ENCODE data around the gene IPO11.
"Not testable (repeated sequence)": the region's sequence is repeated elsewhere in the genome, so short reads cannot be mapped to it uniquely, and the experiment has no call there.

The IPO11 gene

GRCh38 chr5:62550103-62550502, 137.5 kb downstream of the IPO11 start:
- in situ Hi-C loops (cut with HindIII; ENCODE audit: low pct_ligation_motif_present, low pct_unique_long_range_greater_than_20kb, low sequenced_read_pairs): no loop called here
- DNase-seq: no peak

GRCh38 chr5:62555930-62556329, 143.4 kb downstream of the IPO11 start:
- in situ Hi-C loops (cut with HindIII; ENCODE audit: low pct_ligation_motif_present, low pct_unique_long_range_greater_than_20kb, low sequenced_read_pairs): no loop called here
- DNase-seq: no peak

GRCh38 chr5:62558941-62559340, 146.4 kb downstream of the IPO11 start:
- no peak for DNase-seq
- in situ Hi-C loops (cut with HindIII; ENCODE audit: low pct_ligation_motif_present, low pct_unique_long_range_greater_than_20kb, low sequenced_read_pairs): no loop called here

GRCh38 chr5:62560786-62561185, 148.2 kb downstream of the IPO11 start:
- in situ Hi-C loops (cut with HindIII; ENCODE audit: low pct_ligation_motif_present, low pct_unique_long_range_greater_than_20kb, low sequenced_read_pairs): no loop called here
- DNase-seq: no peak

- DNase-seq: no peak
- in situ Hi-C loops (cut with HindIII; ENCODE audit: low pct_ligation_motif_present, low pct_unique_long_range_greater_than_20kb, low sequenced_read_pairs): no loop called here
These were observed 149.3 kb downstream of the IPO11 start for GRCh38 chr5:62561896-62562295.

- in situ Hi-C loops (cut with HindIII; ENCODE audit: low pct_ligation_motif_present, low pct_unique_long_range_greater_than_20kb, low sequenced_read_pairs): no loop called here
- no peak for DNase-seq
These were observed 150.3 kb downstream of the IPO11 start for GRCh38 chr5:62562867-62563266.

- no peak for DNase-seq
- in situ Hi-C loops (cut with HindIII; ENCODE audit: low pct_ligation_motif_present, low pct_unique_long_range_greater_than_20kb, low sequenced_read_pairs): no loop called here
These were observed 151.5 kb downstream of the IPO11 start for GRCh38 chr5:62564101-62564500.

- in situ Hi-C loops (cut with HindIII; ENCODE audit: low pct_ligation_motif_present, low pct_unique_long_range_greater_than_20kb, low sequenced_read_pairs); DNase-seq: not testable (repeated sequence)
These were observed 153.2 kb downstream of the IPO11 start for GRCh38 chr5:62565740-62566139.

- in situ Hi-C loops (cut with HindIII; ENCODE audit: low pct_ligation_motif_present, low pct_unique_long_range_greater_than_20kb, low sequenced_read_pairs): no loop called here
These were observed 155.6 kb downstream of the IPO11 start for GRCh38 chr5:62568143-62568542.

GRCh38 chr5:62568800-62569432, 156.4 kb downstream of the IPO11 start:
- DNase-seq: no peak
- in situ Hi-C loops (cut with HindIII; ENCODE audit: low pct_ligation_motif_present, low pct_unique_long_range_greater_than_20kb, low sequenced_read_pairs): no loop called here

More at GRCh38 chr5:62568143-62568542, 155.6 kb downstream of the IPO11 start:
- no peak for DNase-seq

GRCh38 chr5:62569470-62569869, 156.9 kb downstream of the IPO11 start:
- in situ Hi-C loops (cut with HindIII; ENCODE audit: low pct_ligation_motif_present, low pct_unique_long_range_greater_than_20kb, low sequenced_read_pairs): no loop called here
- DNase-seq: no peak

- no peak for DNase-seq
- in situ Hi-C loops (cut with HindIII; ENCODE audit: low pct_ligation_motif_present, low pct_unique_long_range_greater_than_20kb, low sequenced_read_pairs): no loop called here
These were observed 160.5 kb downstream of the IPO11 start for GRCh38 chr5:62572918-62573514.

- in situ Hi-C loops (cut with HindIII; ENCODE audit: low pct_ligation_motif_present, low pct_unique_long_range_greater_than_20kb, low sequenced_read_pairs): no loop called here
- DNase-seq: no peak
These were observed 162.0 kb downstream of the IPO11 start for GRCh38 chr5:62574599-62574998.

- no peak for DNase-seq
- in situ Hi-C loops (cut with HindIII; ENCODE audit: low pct_ligation_motif_present, low pct_unique_long_range_greater_than_20kb, low sequenced_read_pairs): no loop called here
These were observed 162.5 kb downstream of the IPO11 start for GRCh38 chr5:62575066-62575465.

- DNase-seq: no peak
- in situ Hi-C loops (cut with HindIII; ENCODE audit: low pct_ligation_motif_present, low pct_unique_long_range_greater_than_20kb, low sequenced_read_pairs): no loop called here
These were observed 162.9 kb downstream of the IPO11 start for GRCh38 chr5:62575489-62575888.

GRCh38 chr5:62576570-62577170, 164.1 kb downstream of the IPO11 start:
- DNase-seq: no peak
- in situ Hi-C loops (cut with HindIII; ENCODE audit: low pct_ligation_motif_present, low pct_unique_long_range_greater_than_20kb, low sequenced_read_pairs): no loop called here

- DNase-seq: no peak
- in situ Hi-C loops (cut with HindIII; ENCODE audit: low pct_ligation_motif_present, low pct_unique_long_range_greater_than_20kb, low sequenced_read_pairs): no loop called here
These were observed 164.9 kb downstream of the IPO11 start for GRCh38 chr5:62577488-62577887.

- in situ Hi-C loops (cut with HindIII; ENCODE audit: low pct_ligation_motif_present, low pct_unique_long_range_greater_than_20kb, low sequenced_read_pairs): no loop called here
- peak; percentile 11 for DNase-seq
These were observed 166.0 kb downstream of the IPO11 start, which contains the start of gene LRRC70 for GRCh38 chr5:62578540-62578939. TSS of gene LRRC70 (plus strand) at chr5:62578819. CDS start at chr5:62579439, 620 bp downstream.

GRCh38 chr5:62579761-62580160, 167.2 kb downstream of the IPO11 start:
- in situ Hi-C loops (cut with HindIII; ENCODE audit: low pct_ligation_motif_present, low pct_unique_long_range_greater_than_20kb, low sequenced_read_pairs): no loop called here
- no peak for DNase-seq

Data from ACHN (cell line).